Activated T-helper 2 cell treated with anti-CD3 and anti-CD28 coated beads, Interferon-gamma antibody, Interleukin-2, Interleukin-4, amounts not matched to agents 10 μg/mL and 5 μg/mL and 100 μg/mL, durations not matched to agents 14 hours and 24 hours and 36 hours (primary cell): ENCODE measurements around the gene PRICKLE2. TPM values are rescaled to one million over a fixed set of nuclear protein-coding genes. Genes with fewer than 3 reads are reported as not detected.

Experiments
- DNase-seq: peaks from one replicate; pipeline ENCODE4 v3.0.0; 2021; ENCODE audit warnings: low spot score
- H3K27ac Mint-ChIP-seq: one replicate; pipeline ENCODE4 v1.8.0; 2021; ENCODE audit warnings: mixed read lengths
- H3K27me3 Mint-ChIP-seq: one replicate; pipeline ENCODE4 v1.8.0; 2021; ENCODE audit warnings: low read depth, mixed read lengths
- H3K36me3 Mint-ChIP-seq: one replicate; pipeline ENCODE4 v1.8.0; 2021; ENCODE audit warnings: low read depth, mixed read lengths
- H3K4me1 Mint-ChIP-seq: one replicate; pipeline ENCODE4 v1.8.0; 2021; ENCODE audit warnings: low read depth, mixed read lengths
- H3K4me3 Mint-ChIP-seq: one replicate; pipeline ENCODE4 v1.8.0; 2021; ENCODE audit warnings: low read depth, mild to moderate bottlenecking, moderate library complexity, mixed read lengths
- H3K9me3 Mint-ChIP-seq: one replicate; pipeline ENCODE4 v1.8.0; 2021; ENCODE audit warnings: mixed read lengths
- intact Hi-C: fragments of 100-400 bp; cut with micrococcal nuclease; formaldehyde crosslinking; loops from one replicate; pipeline ENCODE4 v1.15.1; 2023
- total RNA-seq: library from RNA; stranded (reverse); gene quantifications from 2 replicates; pipeline ENCODE4 v1.2.3, GENCODE V29; 2022

PRICKLE2 gene
- total RNA-seq, 1 donor from 2014 or later: not detected

GRCh38 chr3:64213224-64213878 is 11.9 kb downstream of the PRICKLE2 start:
- Mint-ChIP-seq H3K9me3 (no peaks in the 10 kb centered on the region), H3K27ac (no peak overlapping the region), H3K4me1 (no peaks in the 10 kb centered on the region), H3K36me3 (no peaks in the 10 kb centered on the region), H3K4me3 (no peak overlapping the region), H3K27me3 (peaks cover 5% of the 10 kb centered on the region)
- no peak for DNase-seq
- intact Hi-C loops: no loop called here

DNA sequence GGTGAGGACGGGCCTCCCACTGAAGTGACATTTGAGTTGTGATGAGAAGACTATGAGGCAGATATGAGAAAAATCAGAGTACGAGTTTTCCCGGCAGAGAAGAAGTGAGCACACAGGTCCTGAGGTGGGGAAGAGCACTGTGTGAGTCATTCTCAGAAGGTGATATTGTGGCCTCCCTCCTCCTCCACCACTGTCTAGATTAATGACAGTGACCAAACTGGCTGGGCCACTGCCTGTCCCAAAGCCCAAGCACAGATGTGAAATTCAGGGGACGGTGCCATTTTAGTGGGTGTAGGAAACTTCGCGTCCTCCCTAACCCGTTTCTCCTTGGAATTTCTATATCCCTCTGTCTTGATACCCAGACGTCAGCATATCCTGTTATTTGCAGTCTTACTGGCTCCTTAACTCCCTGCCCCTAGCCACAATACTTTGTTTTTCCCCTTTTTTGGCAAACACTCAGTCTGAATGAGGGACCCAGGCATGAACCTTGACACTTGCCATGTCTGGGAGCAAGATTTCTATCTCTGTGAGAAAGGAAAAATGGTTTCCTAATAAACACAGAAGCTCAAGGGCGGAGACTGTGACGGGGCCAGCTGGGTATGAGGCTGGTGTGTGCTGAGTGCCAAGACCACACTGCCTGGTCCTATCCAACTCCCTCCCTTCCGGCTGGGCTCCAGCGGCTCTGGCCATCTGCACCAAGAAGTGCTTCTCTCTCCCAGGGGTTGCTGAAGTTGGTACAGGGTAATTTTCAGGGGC is 15.2 kb downstream of the PRICKLE2 start:
- Mint-ChIP-seq H3K4me3 (no peak overlapping the region), H3K36me3 (no peaks in the 10 kb centered on the region), H3K27me3 (peaks cover 2% of the 10 kb centered on the region), H3K4me1 (no peaks in the 10 kb centered on the region), H3K9me3 (no peaks in the 10 kb centered on the region), H3K27ac (no peak overlapping the region)
- no peak for DNase-seq
- intact Hi-C loops: no loop called here

GRCh38 chr3:64207289-64208080 is 17.8 kb downstream of the PRICKLE2 start:
- no peaks in the 10 kb centered on the region for H3K27me3 Mint-ChIP-seq
- H3K27ac Mint-ChIP-seq: no peak overlapping the region
- H3K4me1 Mint-ChIP-seq: no peaks in the 10 kb centered on the region
- no peak overlapping the region for H3K4me3 Mint-ChIP-seq
- DNase-seq: no peak
- no peaks in the 10 kb centered on the region for H3K9me3 Mint-ChIP-seq
- intact Hi-C loops: no loop called here
- H3K36me3 Mint-ChIP-seq: no peaks in the 10 kb centered on the region

DNA sequence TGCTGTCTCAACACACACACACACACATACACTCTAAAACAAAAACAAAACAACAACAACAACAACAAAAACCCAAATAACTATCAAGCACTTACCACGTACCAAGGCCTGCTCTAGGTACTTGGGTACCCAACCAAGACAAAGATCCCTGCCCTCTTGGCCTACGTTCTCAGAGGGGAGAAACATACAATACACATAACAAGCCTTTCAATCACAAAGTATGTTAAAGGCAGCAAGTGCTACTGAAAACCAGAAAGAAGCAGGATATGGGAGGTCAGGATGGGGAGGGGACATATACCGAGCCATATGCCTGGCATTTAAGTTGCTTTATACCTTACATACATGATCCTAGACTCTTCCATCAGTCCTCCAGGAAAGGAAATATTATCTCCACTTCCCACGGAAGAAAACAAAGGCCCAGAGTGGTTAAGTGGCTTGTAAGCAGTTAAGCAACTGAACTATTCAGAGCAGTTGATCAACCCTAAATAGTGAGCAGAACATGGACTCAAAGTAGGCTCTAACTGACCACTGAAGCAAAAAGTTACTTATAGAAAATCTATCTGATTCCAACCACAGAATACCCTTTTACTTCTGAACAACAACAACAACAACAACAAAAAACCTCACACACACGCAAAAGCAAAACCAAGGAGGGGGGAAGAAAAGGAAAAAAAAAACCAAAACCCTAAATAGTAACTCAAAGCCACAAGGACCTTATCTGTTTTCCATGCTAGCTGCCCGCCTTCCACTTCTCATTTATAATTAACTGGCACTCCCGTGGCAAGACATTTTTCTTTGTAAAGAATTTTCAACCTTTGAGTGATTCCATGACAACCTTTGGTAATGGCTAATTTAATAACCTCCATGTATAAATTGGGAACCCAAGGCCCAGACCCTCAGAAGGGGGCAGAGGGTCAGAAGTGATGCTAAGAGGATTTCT is 21.0 kb downstream of the PRICKLE2 start:
- Mint-ChIP-seq H3K4me1 (no peaks in the 10 kb centered on the region), H3K27me3 (no peaks in the 10 kb centered on the region), H3K4me3 (no peak overlapping the region), H3K27ac (no peak overlapping the region), H3K9me3 (no peaks in the 10 kb centered on the region), H3K36me3 (no peaks in the 10 kb centered on the region)
- intact Hi-C loops: no loop called here
- no peak for DNase-seq

DNA sequence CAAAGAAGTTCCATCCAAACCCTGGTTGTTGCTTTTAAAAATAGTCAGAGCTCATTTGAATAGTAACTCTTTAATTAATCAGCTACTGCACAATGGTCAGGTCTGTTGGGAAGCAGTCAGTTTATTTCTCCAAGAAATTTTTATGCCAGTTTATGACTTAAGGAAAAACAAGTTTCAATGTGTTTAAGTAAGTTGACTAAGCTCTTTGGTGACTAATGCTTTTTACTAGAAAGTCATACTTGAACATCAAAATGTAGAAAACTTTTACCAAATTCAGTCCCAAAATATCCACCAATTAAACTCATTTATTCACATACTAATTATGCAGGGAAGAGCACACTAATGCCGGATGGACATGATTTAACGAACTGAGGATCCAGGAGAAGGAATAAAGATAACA is 22.1 kb downstream of the PRICKLE2 start:
- H3K4me1 Mint-ChIP-seq: no peaks in the 10 kb centered on the region
- intact Hi-C loops: no loop called here
- no peaks in the 10 kb centered on the region for H3K36me3 Mint-ChIP-seq

DNA sequence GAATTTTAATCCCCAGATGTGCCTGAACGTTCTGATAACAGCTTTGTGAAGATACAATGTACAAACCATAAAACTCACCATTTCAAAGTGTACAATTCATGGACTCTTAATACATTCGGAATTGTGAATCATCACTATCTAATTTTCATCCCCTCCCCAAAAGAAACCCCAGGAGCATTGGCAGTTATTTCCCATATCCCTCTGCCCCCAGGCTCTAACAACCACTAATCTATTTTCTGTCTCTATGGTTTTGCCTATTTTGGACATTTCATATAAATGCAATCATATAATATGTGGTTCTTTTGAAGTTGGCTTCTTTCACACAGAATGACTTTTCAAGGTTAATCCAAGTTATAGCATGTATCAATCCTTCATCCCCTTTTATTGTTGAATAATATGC is 25.3 kb downstream of the PRICKLE2 start:
- DNase-seq: no peak
- Mint-ChIP-seq H3K36me3 (no peaks in the 10 kb centered on the region), H3K27me3 (no peaks in the 10 kb centered on the region), H3K9me3 (no peaks in the 10 kb centered on the region), H3K4me1 (no peaks in the 10 kb centered on the region), H3K27ac (no peak overlapping the region), H3K4me3 (no peak overlapping the region)
- intact Hi-C loops: no loop called here

More for the DNA sequence above, 22.1 kb downstream of the PRICKLE2 start:
- DNase-seq: no peak
- H3K27me3 Mint-ChIP-seq: no peaks in the 10 kb centered on the region
- H3K27ac Mint-ChIP-seq: no peak overlapping the region
- no peaks in the 10 kb centered on the region for H3K9me3 Mint-ChIP-seq
- H3K4me3 Mint-ChIP-seq: no peak overlapping the region

GRCh38 chr3:64196236-64196929 is 28.9 kb downstream of the PRICKLE2 start:
- H3K4me3 Mint-ChIP-seq: no peak overlapping the region
- intact Hi-C loops: no loop called here
- H3K36me3 Mint-ChIP-seq: no peaks in the 10 kb centered on the region
- no peak for DNase-seq
- H3K27ac Mint-ChIP-seq: no peak overlapping the region
- H3K27me3 Mint-ChIP-seq: no peaks in the 10 kb centered on the region
- no peaks in the 10 kb centered on the region for H3K4me1 Mint-ChIP-seq
- H3K9me3 Mint-ChIP-seq: peaks cover 4% of the 10 kb centered on the region

DNA sequence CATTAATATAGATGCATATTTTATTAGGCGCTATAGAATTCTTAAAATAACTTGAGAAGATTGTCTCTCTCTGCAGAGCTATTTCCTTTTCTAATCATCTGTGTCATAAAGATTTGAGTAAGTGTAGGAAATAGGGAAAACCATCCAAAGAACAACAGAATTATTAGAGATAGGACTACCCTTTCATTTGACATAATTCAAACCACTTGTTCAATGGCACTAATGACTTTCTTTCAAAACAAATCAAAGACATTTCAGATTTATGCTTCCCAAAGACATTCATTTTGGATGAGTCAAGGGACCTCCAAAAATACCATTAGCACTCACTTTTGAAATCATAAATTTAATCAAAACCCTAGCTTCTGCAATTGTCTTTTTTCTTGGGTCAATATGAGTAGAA is 29.5 kb downstream of the PRICKLE2 start:
- Mint-ChIP-seq H3K9me3 (peaks cover 4% of the 10 kb centered on the region), H3K4me3 (no peak overlapping the region), H3K27ac (no peak overlapping the region), H3K27me3 (no peaks in the 10 kb centered on the region), H3K36me3 (no peaks in the 10 kb centered on the region), H3K4me1 (no peaks in the 10 kb centered on the region)
- no peak for DNase-seq
- intact Hi-C loops: no loop called here

DNA sequence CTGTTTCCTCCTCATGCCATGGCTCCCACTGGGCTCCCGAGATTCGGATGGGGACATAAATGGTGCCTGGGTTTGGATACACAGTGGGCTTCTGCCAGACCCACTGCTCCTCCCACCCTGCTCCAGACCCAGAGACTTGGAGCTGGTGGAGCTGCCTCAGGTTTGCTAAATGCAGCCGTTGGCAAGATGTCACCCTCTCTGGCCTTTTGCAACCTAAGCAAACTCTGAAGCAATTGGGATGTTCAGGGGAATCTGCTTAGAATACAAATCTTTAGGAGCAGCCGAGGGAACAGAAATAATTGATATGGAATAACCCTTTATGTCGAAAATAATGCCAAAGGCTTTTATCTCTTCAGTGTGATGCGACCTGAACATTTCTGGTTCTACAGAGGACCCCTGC is 33.4 kb downstream of the PRICKLE2 start:
- peaks cover 4% of the 10 kb centered on the region for H3K9me3 Mint-ChIP-seq
- intact Hi-C loops: no loop called here
- no peak overlapping the region for H3K4me3 Mint-ChIP-seq

DNA sequence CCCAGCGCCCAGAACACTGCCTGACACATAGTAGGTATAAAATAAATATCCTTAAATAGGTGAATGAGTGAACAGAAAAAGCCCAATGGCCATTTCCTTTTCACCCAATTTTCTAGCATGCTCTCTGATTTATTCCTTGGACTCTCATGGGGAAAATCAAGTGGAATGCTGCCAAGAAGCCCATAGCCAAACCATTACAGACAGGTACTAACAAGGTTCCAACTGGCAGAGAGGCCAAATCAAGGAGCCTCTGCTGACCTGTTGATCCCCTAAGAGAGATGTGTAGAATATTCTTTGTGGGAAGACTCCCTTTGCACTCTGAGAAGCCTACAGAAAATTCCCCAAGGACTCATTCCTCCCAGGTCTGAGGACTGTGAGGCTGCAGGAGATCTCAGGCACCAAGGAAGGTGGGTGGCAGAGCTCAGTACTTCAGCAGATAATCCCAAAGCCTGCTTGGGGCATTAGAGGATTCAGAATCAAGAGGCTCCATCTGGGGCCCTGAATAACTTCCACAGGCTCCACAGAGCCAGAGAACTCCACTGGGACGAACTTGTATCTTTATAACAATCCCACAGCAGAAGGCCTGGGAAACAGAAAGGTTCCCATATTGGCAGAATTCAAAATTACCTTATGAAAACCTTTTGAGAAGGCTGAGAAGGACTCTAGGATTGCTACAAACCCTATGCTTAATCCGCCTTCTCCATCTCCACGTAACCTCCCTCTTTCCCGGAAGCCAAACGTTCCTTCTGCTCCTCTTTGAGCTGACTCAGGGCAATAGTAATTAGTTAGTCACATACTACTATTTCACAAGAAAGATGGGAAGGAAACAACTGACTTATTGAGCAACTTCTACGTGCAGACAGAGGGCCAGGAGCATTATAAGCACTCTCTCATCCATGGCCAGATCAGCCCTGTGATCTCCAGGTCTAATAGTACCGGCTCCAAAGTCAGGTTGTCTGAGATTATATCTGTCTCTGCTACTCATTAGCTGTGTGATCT is 34.5 kb downstream of the PRICKLE2 start:
- Mint-ChIP-seq H3K4me1 (no peaks in the 10 kb centered on the region), H3K36me3 (no peaks in the 10 kb centered on the region), H3K27me3 (no peaks in the 10 kb centered on the region), H3K27ac (no peak overlapping the region), H3K9me3 (peaks cover 4% of the 10 kb centered on the region), H3K4me3 (no peak overlapping the region)
- no peak for DNase-seq
- intact Hi-C loops: no loop called here

More for the DNA sequence above, 33.4 kb downstream of the PRICKLE2 start:
- no peaks in the 10 kb centered on the region for H3K4me1 Mint-ChIP-seq
- H3K27ac Mint-ChIP-seq: no peak overlapping the region
- no peak for DNase-seq
- no peaks in the 10 kb centered on the region for H3K27me3 Mint-ChIP-seq
- H3K36me3 Mint-ChIP-seq: no peaks in the 10 kb centered on the region
